Measurements from ENCODE around the gene DRP2. TPM values are rescaled to one million over a fixed set of nuclear protein-coding genes. Genes with fewer than 3 reads are reported as not detected.

DRP2 gene
- total RNA-seq, 1 experiment from 2014 or later, result 0.04 TPM

GRCh38 chrX:101252634-101253033 lies 33.0 kb downstream of the DRP2 start:
- Histone ChIP-seq H4K8ac (replicated peaks; ENCODE audit: insufficient read length, low read depth, low read length) (no peak overlapping the region), H3K23me2 (ENCODE audit: insufficient read length, low read depth, low read length, poor library complexity, severe bottlenecking) (no peaks in the 10 kb centered on the region), H3K4ac (ENCODE audit: low read depth, low read length) (no peak overlapping the region), H2BK15ac (ENCODE audit: low read depth, low read length) (no peak overlapping the region), H3K9ac (ENCODE audit: extremely low read depth, insufficient read length, low read length) (no peak overlapping the region), H2BK120ac (ENCODE audit: low read depth, low read length, poor library complexity, severe bottlenecking) (no peak overlapping the region), H3K27me3 (ENCODE audit: insufficient read depth, low read length) (no peaks in the 10 kb centered on the region), H4K5ac (ENCODE audit: insufficient read length, low read depth, low read length) (no peak overlapping the region), H2AFZ (ENCODE audit: low read length) (no peak overlapping the region), H3K27ac (ENCODE audit: insufficient read length, low read depth, low read length) (no peak overlapping the region), H2BK20ac (ENCODE audit: low read depth, low read length, poor library complexity, severe bottlenecking) (no peak overlapping the region), H3K79me1 (ENCODE audit: insufficient read depth, low read depth, low read length, poor library complexity, severe bottlenecking) (no peaks in the 10 kb centered on the region), H3K4me1 (ENCODE audit: insufficient read depth, low read length) (no peaks in the 10 kb centered on the region), H3K79me2 (ENCODE audit: insufficient read depth, low read length) (no peaks in the 10 kb centered on the region), H2BK12ac (ENCODE audit: insufficient read length, low read depth, low read length) (no peak overlapping the region), H4K20me1 (ENCODE audit: control insufficient read depth, insufficient read depth, insufficient read length) (no peaks in the 10 kb centered on the region), H3K9me3 (ENCODE audit: control insufficient read depth, low read depth, low read length) (peaks cover 55% of the 10 kb centered on the region), H3T11ph (ENCODE audit: low read length) (no peak overlapping the region), H3K14ac (ENCODE audit: insufficient read depth, low read length) (no peak overlapping the region), H2AK5ac (ENCODE audit: insufficient read length, low read length) (no peak overlapping the region), H3K23ac (ENCODE audit: insufficient read length, low read depth, low read length) (no peak overlapping the region), H4K91ac (ENCODE audit: insufficient read length, low read depth, low read length) (no peak overlapping the region), H3K4me2 (ENCODE audit: insufficient read depth, insufficient read length, low read length) (no peak overlapping the region), H2BK5ac (ENCODE audit: insufficient read length, low read length) (no peak overlapping the region), H3K56ac (ENCODE audit: insufficient read length, low read depth, low read length) (no peak overlapping the region), H3K18ac (ENCODE audit: insufficient read length, low read depth, low read length) (no peak overlapping the region)
- Mint-ChIP-seq H3K27me3 (ENCODE audit: low read depth) (peaks cover 3% of the 10 kb centered on the region; the same call in 1 of the 2 replicates), H3K9me3 (peaks cover 72 to 74% of the 10 kb centered on the region in 2 experiments), H3K4me3 (no peak overlapping the region), H3K27ac (no peak overlapping the region), H3K36me3 (ENCODE audit: insufficient read depth in 1 of 3, low read depth in 3 of 3) (peaks cover 0 to 3% (median 2%) of the 10 kb centered on the region in 3 experiments; a peak in 3 of 7 replicates), H3K4me1 (no peaks in the 10 kb centered on the region)
- WGBS (ENCODE audit: extremely low coverage, insufficient read length, low lambda C conversion rate), result no CpG with 5 or more reads among the region's 2 CpGs
- TF ChIP-seq, protein P1, sequence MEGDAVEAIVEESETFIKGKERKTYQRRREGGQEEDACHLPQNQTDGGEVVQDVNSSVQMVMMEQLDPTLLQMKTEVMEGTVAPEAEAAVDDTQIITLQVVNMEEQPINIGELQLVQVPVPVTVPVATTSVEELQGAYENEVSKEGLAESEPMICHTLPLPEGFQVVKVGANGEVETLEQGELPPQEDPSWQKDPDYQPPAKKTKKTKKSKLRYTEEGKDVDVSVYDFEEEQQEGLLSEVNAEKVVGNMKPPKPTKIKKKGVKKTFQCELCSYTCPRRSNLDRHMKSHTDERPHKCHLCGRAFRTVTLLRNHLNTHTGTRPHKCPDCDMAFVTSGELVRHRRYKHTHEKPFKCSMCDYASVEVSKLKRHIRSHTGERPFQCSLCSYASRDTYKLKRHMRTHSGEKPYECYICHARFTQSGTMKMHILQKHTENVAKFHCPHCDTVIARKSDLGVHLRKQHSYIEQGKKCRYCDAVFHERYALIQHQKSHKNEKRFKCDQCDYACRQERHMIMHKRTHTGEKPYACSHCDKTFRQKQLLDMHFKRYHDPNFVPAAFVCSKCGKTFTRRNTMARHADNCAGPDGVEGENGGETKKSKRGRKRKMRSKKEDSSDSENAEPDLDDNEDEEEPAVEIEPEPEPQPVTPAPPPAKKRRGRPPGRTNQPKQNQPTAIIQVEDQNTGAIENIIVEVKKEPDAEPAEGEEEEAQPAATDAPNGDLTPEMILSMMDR (conservative IDR thresholded peaks at IDR 0.05), result no peak
- no peak for DNase-seq

Data from H9 (cell line).